Right forelimb (tissue), 1 donor: ENCODE measurements around the gene ZFY.
A peak's percentile ranks its signal among the peaks of the same experiment; 100 is the strongest.

Experiments used
- DNase-seq: peaks from one replicate; pipeline ENCODE4 v3.0.0-alpha.2; 2018

ZFY gene

DNA sequence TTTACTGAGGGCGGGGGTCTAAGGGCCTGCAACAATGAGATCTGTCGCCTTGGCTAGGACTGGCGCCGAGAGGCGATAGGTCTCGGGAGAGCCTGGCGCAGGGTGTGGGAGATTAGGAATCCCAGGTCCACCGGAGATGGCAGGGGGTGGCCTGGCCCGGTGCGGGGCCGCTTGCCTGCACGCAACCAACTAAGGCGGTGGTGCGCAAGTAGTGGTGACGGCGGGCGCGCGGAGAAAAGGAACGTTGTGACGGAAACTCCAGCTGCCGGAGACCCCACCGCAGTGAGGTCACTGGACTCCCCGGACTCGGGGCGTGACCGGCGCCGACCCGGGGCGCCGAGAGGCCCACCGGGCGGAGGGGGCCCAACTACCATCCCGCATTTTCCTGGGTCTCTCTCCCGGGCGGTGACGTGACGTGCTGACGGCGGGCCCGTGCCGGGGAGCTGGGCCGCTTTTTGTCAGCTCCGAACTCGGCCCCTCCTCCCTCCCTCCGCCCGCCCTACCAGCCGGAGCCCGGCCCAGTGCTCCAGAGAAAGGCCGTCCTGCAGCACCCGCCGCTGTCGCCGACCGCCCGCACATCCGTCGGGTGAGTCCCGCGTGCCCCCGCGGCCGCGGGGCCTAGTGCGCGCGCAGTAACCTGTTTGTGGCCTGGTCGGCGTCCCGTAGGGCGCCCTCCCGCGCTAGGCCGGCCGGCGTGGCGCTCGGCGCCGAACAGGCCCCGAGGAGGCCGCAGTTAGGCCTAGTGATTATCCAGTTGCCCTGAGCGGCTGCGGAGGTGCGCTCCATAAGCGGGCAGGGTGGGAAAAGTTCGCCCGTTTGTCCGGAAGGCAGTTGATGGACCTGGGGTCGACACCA, at the start of gene ZFY:
Gene ZFY, plus strand, starts transcription at position 521 of the 855 bp plus-strand sequence. CDS start 18,556 bp downstream, outside the sequence.
- DNase-seq = peak; percentile 82

DNA sequence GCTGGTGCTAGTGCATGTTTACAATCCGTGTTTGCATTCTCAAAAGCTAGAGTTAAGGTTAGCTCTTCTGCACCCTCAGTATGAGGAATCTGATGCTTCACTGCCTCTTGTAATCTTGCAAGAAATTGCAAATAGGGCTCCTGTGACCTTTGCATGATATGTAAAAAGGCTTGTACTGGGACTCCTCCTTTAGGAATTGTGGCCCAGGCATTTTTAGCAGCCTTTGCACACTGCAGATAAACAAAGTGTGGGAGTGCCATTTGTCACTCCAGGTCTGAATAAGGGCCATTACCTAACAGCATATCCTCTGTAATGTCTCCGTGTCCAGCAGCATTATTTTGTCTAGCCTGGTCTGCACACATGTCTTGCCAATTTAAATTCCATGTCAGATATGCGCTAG, 49.3 kb upstream of the ZFY start:
- DNase-seq = no peak

DNA sequence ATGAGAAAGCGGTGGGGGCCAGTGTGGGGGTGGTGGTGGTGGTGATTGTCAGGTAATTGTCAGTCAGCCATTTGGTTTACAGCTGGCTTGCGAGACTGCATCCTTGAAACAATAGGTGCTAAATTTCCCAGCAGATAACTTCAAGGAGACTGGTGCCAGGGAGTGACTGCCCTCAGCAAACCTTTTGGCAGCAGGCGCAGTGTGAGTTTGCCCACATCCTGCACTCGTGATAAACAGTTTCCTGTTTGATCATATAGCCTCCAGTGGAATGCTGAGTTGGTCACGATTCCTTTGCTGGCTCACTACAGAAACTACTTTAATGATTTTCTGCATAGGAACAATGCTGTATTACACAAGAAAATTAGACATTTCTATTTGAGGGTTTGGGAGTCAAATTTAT, 47.8 kb upstream of the ZFY start:
- no peak for DNase-seq

DNA sequence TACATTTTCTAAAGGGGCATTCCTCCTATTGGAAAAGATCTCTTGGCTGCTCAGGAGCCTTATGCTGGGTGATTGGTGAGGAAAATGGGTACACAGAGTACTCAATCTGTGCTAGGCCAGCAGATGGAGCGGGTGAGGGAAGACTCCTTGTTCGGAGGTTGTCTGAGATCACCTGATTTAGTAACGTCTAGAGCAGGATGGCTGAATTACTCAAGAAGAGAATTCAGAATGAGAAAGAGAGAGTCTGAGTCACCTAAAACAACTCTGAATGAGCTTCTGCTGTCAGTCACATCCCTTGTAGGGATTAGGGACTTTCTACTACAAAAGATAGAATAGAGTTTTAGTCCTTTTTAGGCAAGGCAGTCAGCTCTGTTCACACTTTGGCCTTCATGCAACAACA, 47.2 kb upstream of the ZFY start:
- no peak for DNase-seq

DNA sequence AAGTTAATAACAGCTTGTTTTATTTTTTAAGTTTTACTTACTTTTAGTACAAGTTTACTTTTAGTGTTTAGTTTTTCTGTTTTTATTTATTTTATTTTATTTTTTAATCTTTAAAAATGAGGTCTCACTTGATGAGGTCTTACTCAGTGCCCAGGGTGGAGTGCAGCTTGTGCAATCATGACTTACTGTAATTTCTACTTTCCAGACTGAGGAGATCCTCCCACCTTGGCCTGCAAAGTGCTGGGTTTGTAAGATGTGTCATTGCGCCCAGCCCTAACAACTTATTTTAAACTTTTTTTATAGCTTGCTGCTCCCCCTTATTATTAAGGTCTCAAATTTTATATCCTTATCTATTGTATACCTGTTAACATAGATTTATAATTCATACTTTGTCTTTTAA, 41.7 kb upstream of the ZFY start:
- DNase-seq = no peak

DNA sequence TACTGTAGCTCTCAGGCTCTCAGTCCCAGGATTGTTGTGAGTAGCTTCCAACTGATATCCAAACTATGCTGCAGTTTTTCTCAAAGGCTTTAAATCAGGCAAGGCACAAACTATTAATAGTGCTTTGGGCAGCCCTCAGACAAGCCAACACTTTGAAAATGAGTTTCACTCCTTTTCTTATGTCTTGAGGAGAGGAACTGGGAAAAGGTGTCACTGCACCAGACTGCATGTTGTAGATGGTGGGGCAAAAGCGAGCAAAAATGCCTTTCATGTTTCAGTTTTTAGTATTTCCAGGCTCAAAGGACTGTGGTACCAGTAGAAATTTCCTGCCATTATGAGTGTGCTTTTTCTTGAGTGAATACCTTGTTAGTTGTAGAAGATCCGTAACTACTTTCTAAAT, 39.1 kb upstream of the ZFY start:
- DNase-seq = no peak

DNA sequence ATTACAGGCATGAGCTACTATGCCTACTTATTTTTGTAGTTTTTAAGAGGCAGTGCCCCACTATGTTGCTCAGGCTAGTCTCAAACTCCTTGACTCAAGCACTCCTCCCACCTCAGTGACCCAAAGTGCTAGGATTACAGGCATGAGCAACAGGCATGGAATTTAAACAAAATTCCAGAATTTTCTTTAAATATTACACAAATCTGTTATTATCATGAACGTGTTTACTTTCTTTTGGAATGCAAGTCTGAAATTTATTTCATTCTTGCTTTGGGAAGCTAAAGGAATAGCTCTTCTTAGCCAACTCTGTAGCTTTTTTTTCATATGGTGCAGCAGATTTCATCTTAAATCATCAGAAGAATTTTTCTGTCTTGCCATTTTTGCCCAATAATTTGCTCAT, 27.8 kb upstream of the ZFY start:
- no peak for DNase-seq

DNA sequence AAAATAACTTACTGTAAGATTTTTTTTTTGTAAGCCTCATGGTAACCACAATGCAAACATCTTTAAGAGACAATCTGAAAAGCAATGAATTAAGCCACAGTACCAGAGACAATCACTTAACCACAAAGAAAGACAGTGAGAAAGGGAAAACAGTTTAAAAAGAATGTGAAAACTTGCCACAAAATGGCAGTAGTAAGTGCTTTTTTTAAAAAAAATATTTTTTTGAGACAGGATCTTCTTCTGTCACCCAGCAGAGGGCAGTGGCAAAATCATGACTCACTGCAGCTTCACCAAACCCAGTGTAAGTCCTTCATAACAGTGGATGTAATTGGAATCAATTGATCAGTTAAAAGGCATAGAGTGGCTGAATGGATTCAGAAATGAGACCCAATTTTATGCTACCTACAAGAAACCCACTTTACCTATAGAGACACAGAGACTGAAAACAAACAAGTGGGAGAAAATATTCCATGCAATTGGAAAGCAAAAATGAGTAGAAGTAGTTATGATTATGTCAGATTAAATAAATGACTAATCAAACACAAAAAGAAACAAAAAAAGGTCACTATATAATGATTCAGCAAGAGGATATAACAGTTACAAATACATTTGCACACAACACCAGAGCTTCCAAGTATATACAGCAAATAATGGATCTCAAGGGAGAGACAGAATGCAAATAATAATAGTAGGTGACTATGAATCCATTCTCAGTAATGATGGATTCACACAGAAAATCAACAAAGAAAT, 21.9 kb upstream of the ZFY start:
- DNase-seq = no peak

DNA sequence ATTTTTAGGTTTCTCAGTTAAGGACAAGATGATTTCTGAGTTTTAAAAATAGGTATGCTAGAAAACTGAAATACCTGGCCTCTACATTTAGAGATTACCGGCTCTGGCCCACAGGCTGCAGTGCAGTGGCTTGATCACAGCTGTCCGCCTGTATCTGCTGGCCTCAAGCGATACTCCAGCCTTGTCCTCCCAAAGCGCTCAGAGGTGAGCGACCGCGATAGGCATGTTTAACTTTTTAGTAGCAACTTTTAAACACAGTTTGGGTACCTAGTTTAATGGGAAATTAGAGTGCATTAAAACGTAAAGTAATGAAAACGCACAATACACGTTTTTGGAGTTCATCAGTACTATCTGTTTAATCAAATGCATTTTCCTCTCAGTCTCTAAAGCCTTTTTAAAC, 1.1 kb upstream of the ZFY start:
- no peak for DNase-seq

DNA sequence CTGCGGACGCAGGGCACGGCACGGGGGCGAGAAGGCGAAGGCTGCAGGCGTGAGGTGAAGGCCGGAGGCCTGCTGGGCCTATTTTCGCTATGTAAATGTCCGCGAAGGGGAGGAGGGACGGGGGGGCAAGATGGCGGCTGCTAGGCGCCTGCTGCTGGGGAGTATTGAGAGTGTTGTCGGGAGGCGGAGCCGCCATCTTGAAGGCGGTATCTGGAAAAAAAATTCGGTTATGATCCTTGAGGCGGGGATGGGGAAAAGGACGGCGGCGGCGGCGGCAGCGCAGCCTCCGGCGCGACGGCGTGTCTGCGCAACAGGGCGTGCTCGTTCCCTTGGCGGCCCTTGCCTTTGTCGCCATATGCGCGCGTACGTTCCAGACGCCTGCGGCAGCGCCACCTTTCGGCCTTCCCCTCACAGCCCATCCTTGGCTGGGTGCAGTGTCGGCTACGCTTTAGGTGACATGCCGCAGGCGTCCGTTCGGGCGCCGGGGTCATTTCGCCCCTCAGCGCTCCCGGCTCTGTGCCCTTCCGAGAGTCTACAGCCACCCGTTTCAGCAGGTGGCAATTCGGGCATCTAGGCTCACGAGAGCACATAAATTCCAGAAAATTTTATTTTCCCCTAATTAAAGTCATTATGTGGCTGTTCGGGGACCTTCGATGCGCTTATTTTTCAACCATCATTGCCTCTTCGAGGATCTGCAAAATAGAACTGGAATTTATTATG, 695 bp downstream of the ZFY start:
- peak; percentile 89 for DNase-seq

DNA sequence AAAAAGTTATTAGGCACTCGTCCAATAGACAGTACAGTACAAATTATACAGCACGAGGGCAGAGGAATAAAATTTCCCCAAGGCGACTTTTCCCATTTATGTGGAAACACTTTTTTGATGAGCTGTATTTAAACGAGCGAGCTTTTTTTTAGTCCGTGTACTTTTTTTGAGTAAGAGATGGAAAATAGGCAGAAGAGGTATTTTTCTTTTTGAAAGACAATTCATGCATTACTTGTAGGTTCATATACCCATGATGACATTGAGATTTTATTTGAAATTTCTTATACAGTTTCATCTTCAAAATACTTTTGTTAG, 1.2 kb downstream of the ZFY start:
- DNase-seq = no peak

DNA sequence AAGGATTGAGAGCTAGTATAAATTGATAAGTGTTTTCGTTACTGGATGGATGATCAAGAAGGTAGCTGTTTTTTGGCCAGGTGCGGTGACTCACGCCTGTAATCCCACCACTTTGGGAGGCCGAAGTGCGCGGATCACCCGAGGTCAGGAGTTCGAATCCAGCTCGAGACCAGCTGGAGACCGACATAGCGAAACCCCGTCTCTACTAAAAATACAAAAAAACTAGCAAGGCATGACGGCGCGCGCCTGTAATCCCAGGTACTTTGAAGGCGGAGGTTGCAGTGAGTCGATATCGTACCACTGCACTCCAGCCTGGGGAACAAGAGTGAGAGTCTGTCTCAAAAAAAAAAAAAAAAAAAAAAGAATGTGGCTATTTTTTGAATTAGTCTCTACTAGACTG, 2.0 kb downstream of the ZFY start:
- DNase-seq = no peak

DNA sequence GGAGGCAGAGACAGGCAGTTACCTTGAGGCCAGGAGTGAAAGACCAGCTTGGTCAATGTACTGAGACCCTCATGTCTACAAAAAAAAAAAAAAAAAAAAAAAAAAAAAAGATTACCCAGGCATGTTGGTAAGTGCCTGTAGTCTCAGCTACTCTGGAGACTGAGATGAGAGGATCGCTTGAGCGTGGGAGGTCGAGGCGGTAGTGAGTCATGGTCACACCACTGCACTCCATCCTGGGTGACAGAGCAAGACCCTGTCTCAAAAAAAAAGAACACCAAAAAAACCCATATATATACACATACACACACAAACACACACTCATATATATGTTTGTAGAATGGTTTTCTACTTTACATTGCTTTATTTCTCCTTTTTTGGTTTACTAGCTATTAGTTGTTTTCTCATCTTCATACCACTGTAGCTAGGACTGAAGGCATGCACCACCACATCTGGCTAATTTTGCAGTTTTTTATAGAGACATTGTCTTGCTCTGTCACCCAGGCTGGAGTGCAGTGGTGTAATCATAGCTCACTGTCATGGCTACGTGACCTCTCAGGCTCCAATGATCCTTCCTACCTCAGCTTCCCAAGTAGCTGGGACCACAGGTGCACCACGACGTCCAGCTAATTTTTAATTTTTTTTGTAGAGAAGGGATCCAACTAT, 14.5 kb downstream of the ZFY start:
- no peak for DNase-seq

DNA sequence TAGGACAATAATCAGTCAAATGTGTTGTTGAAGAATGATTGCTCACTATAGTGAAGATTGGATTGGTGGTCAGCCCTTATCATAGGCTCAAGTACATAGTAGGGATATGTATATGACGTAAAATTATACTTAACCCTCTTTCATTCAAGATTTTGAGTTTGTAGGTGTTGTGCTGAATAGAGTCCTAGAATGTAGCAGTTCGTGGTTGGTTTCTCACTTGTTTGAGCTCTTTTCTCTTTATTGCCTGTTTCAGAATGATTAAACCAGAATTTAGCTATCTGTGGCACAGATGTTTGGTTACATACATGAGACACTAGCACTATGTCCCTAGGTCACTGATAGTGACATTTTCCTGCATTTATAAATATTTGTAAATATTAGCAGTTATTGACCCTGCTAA, 15.5 kb downstream of the ZFY start:
- no peak for DNase-seq

DNA sequence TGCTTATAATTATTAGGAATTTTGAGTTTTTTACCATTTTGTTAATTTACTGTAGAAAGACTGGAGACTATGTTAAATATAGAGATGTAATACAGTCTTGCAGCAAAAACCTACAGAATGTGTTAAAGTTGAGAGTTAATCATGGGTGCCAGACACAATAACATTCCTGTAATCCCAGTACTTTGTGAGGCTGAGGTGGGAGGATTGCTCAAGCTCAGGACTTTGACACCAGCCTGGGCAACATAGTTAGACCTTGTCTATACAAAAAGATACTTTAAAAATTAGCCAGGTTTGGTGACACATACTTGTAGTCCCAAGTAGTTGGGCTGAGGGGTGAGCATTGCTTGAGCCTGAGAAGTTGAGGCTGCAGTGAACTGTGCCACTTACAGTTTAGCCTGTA, 17.7 kb downstream of the ZFY start:
- no peak for DNase-seq

DNA sequence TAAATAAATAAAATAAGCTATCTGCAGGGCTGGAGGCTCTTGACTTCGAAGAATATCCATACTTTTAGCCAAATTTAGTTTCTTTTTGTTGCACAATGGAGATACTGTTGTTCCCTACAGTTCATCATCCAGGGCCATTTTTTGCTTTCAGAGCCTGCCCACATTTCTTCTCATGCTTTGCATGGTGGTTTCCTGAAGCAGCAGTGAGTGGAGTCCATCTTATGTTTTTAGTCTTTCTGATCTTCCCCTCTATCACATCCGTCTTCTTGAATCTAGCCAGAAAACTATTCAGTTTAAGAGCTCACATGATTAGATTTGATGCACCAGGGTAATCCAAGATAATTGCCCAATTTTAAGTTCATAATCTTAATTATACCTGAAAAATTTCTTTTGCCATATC, 19.6 kb downstream of the ZFY start:
- DNase-seq = no peak

DNA sequence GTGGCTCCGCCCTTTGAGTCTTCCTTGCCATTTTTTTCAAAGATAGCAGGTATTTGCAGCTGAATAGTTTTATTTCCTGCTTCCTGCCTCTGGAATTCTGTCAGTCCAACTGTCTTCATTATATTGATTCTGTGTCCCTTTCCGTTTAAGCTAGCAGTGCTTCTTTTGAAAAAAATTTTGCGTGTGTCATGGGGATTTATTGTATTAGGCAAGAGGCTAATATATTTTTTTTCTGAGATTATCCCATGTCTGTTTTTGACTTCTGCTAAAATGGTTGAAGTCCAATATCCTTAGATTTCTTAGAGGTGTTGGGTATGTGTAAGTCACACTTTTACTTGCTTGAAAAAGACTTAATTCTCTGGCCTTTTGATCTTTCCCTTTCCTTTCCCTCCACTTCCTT, 20.4 kb downstream of the ZFY start:
- no peak for DNase-seq

DNA sequence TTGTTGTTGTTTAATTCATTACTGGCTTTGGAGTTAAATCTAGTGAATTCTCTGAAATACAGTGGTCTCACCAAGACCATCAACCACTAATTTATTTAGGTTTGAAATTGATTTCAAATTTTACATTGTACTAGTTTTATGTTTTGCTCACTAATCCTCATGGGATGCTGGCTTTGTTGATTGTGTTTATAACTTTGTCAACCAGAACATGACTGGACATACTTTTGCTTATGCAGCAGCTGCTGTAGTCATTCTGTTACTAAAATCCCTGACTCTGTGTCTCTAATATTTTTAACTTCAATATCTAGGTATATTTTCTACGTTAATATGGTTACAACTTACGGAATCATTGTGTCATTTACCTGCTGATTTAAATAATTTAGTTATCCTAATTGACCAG, 26.9 kb downstream of the ZFY start:
- no peak for DNase-seq

DNA sequence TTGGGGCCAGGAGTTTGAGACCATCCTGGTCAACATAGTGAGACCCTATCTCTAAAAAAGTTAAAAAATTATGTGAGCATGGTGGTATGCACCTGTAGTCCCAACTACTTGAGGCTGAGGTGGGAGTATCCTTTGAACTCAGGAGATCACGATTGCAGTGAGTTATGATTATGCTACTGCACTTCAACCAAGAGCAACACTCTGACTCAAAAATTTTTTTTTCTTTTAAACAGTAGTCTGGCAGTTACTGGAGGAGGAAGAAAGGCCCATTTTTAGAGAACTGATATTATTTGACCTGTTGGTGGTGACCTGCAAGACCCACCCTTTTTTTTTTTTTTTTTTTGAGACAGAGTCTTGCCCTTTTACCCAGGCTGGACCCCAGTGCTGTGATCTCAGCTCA, 29.6 kb downstream of the ZFY start:
- DNase-seq = no peak

DNA sequence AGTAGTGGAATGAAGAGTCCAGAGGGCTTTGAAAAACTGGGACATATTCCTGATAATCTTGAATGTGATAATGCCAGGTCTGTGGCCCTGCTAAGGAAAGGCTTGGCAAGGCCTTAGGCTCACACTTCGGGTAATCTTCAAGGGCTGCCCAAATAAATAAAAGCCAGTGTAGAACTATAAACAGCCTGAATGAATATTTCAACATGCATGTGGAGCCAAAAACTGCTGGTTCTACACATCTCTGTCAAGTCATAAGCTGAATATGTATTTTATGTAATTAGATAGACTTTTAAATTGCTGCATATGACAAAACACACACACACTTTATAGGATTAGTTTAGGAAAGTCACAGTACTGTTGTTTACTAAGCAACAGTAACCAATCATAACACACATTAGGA, 30.4 kb downstream of the ZFY start:
- no peak for DNase-seq

DNA sequence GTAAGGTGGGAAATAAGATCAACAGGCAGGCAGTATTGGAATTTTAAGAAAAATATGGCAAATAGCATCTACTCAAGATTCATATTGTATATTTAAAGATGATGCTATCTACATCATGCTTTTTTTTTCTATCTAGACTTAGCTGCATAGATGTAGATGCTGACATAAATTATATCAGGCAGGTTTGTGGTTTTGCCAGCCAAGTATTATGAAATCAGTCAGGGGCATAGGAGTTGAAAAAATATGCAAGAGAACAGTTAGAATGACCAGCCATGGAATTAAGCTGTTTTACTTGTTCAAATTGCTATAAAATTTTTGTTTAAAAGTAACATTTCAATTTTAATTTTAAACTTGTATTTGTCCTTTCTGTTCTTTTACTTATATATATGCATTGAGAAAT, 34.4 kb downstream of the ZFY start:
- no peak for DNase-seq

DNA sequence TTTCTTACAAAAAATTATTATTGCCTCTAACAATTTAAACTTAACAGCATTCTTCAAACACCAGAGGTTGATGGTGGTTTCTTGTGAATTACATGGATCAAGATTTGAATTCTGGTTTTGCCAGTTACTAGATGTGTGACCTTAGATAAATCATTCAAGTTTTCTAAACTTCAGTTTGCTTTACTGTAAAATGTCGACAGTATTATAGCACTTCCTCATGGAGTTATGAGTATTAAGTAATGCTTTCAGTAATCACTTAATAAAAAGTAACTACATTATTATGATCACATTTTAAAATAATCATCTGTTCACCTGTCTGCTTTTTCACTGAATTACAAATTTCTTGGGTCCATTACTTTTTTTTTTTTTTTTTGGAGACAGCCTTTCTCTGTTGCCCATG, 37.5 kb downstream of the ZFY start:
- DNase-seq = no peak

DNA sequence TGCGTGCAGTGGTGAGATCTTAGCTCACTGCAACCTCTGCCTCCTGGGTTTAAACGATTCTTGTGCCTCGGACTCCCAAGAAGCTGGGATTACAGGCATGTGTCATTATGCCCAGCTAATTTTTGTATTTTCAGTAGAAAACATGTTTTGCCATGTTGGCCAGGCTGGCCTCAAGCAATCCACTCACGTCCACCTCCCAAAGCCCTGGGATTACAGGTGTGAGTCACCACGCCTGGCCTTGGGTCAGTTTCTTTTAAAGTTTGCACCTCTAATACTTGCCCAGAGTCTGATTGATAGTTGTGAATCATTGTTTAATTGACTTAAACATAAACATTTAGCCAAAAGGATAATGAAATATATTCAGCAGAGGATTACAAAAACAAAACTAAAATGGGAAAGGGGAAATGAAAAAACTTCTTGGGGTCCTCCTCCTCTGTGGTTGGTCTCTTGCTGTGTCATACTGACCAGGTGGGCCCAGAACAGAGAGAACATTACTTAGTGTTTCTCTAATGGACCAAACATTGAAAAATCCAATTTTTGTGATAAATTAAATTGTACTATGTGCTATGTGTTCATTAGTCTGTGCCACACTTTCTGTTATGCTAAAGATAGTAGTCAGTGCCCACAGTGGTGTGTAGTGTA, 38.0 kb downstream of the ZFY start:
- no peak for DNase-seq
